ENCODE data around the gene MOB3B. TPM values are rescaled to one million over a fixed set of nuclear protein-coding genes. Genes with fewer than 3 reads are reported as not detected.

MOB3B gene
- total RNA-seq, 1 donor, result under 0.01 TPM

- no peaks in the 10 kb centered on the region for H3K27me3 ChIP-seq (ENCODE audit: insufficient read depth, low read length)
- no peaks in the 10 kb centered on the region for H3K9me3 ChIP-seq (ENCODE audit: low read depth, low read length)
- H3K36me3 ChIP-seq (ENCODE audit: insufficient read depth, low read length), result no peaks in the 10 kb centered on the region
- no peaks in the 10 kb centered on the region for H3K79me2 ChIP-seq (ENCODE audit: insufficient read depth, low read length)
- no peaks in the 10 kb centered on the region for H3K4me1 ChIP-seq (ENCODE audit: insufficient read depth, low read length)
- no peak overlapping the region for H3K4me2 ChIP-seq (ENCODE audit: insufficient read depth, low read length)
- no peak overlapping the region for H2AFZ ChIP-seq (ENCODE audit: low read length)
- no peak overlapping the region for H3K27ac ChIP-seq (ENCODE audit: low read depth, low read length)
- H4K20me1 ChIP-seq (ENCODE audit: insufficient read depth, low read length), result no peaks in the 10 kb centered on the region
- H3K4me3 ChIP-seq (ENCODE audit: insufficient read depth, low read length), result no peak overlapping the region
- no peak for TF ChIP-seq CTCF (IDR thresholded peaks at IDR 0.05; ENCODE audit: extremely low read depth, low read depth, low read length)
- DNase-seq (ENCODE audit: insufficient read length, low spot score, missing footprints), result peak; percentile 81
These were observed 191.1 kb downstream of the MOB3B start for GRCh38 chr9:27338527-27338903.

GRCh38 chr9:27337833-27338526 lies 191.6 kb downstream of the MOB3B start:
- H3K36me3 ChIP-seq (ENCODE audit: insufficient read depth, low read length), result no peaks in the 10 kb centered on the region
- H3K79me2 ChIP-seq (ENCODE audit: insufficient read depth, low read length), result no peaks in the 10 kb centered on the region
- H3K9me3 ChIP-seq (ENCODE audit: low read depth, low read length), result no peaks in the 10 kb centered on the region
- H3K4me2 ChIP-seq (ENCODE audit: insufficient read depth, low read length), result no peak overlapping the region
- no peaks in the 10 kb centered on the region for H3K27me3 ChIP-seq (ENCODE audit: insufficient read depth, low read length)
- no peak for TF ChIP-seq CTCF (IDR thresholded peaks at IDR 0.05; ENCODE audit: extremely low read depth, low read depth, low read length)
- DNase-seq (ENCODE audit: insufficient read length, low spot score, missing footprints), result peak; percentile 48
- H4K20me1 ChIP-seq (ENCODE audit: insufficient read depth, low read length), result no peaks in the 10 kb centered on the region
- H3K27ac ChIP-seq (ENCODE audit: low read depth, low read length), result no peak overlapping the region
- peak overlapping the region; percentile 41 for H2AFZ ChIP-seq (ENCODE audit: low read length)
- no peak overlapping the region for H3K4me3 ChIP-seq (ENCODE audit: insufficient read depth, low read length)
- H3K4me1 ChIP-seq (ENCODE audit: insufficient read depth, low read length), result peaks cover 3% of the 10 kb centered on the region

- H3K27ac ChIP-seq (ENCODE audit: low read depth, low read length), result no peak overlapping the region
- H3K4me3 ChIP-seq (ENCODE audit: insufficient read depth, low read length), result no peak overlapping the region
- TF ChIP-seq CTCF (IDR thresholded peaks at IDR 0.05; ENCODE audit: extremely low read depth, low read depth, low read length), result no peak
- no peak overlapping the region for H3K4me2 ChIP-seq (ENCODE audit: insufficient read depth, low read length)
- peak; percentile 9 for DNase-seq (ENCODE audit: insufficient read length, low spot score, missing footprints)
- H3K79me2 ChIP-seq (ENCODE audit: insufficient read depth, low read length), result no peaks in the 10 kb centered on the region
- no peaks in the 10 kb centered on the region for H3K9me3 ChIP-seq (ENCODE audit: low read depth, low read length)
- peaks cover 3% of the 10 kb centered on the region for H3K4me1 ChIP-seq (ENCODE audit: insufficient read depth, low read length)
- H3K36me3 ChIP-seq (ENCODE audit: insufficient read depth, low read length), result no peaks in the 10 kb centered on the region
- no peaks in the 10 kb centered on the region for H3K27me3 ChIP-seq (ENCODE audit: insufficient read depth, low read length)
- H4K20me1 ChIP-seq (ENCODE audit: insufficient read depth, low read length), result no peaks in the 10 kb centered on the region
- no peak overlapping the region for H2AFZ ChIP-seq (ENCODE audit: low read length)
These were observed 192.4 kb downstream of the MOB3B start for GRCh38 chr9:27337236-27337635.

- TF ChIP-seq CTCF (IDR thresholded peaks at IDR 0.05; ENCODE audit: extremely low read depth, low read depth, low read length), result no peak
- H3K4me1 ChIP-seq (ENCODE audit: insufficient read depth, low read length), result peaks cover 3% of the 10 kb centered on the region
- no peaks in the 10 kb centered on the region for H3K36me3 ChIP-seq (ENCODE audit: insufficient read depth, low read length)
- no peaks in the 10 kb centered on the region for H3K27me3 ChIP-seq (ENCODE audit: insufficient read depth, low read length)
- H3K9me3 ChIP-seq (ENCODE audit: low read depth, low read length), result no peaks in the 10 kb centered on the region
- no peaks in the 10 kb centered on the region for H3K79me2 ChIP-seq (ENCODE audit: insufficient read depth, low read length)
- H3K27ac ChIP-seq (ENCODE audit: low read depth, low read length), result no peak overlapping the region
- H3K4me2 ChIP-seq (ENCODE audit: insufficient read depth, low read length), result no peak overlapping the region
- no peaks in the 10 kb centered on the region for H4K20me1 ChIP-seq (ENCODE audit: insufficient read depth, low read length)
- no peak for DNase-seq (ENCODE audit: insufficient read length, low spot score, missing footprints)
- H3K4me3 ChIP-seq (ENCODE audit: insufficient read depth, low read length), result no peak overlapping the region
- H2AFZ ChIP-seq (ENCODE audit: low read length), result no peak overlapping the region
These were observed 192.8 kb downstream of the MOB3B start for GRCh38 chr9:27336829-27337228.

Measured in osteoblast (primary cell).